Measurements from ENCODE around the gene MRPL12. TPM values are rescaled to one million over a fixed set of nuclear protein-coding genes. Genes with fewer than 3 reads are reported as not detected.

Gene MRPL12
- total and polyA plus RNA-seq, 8 donors = 27.2 to 72.2 (median 35.3) TPM

DNA sequence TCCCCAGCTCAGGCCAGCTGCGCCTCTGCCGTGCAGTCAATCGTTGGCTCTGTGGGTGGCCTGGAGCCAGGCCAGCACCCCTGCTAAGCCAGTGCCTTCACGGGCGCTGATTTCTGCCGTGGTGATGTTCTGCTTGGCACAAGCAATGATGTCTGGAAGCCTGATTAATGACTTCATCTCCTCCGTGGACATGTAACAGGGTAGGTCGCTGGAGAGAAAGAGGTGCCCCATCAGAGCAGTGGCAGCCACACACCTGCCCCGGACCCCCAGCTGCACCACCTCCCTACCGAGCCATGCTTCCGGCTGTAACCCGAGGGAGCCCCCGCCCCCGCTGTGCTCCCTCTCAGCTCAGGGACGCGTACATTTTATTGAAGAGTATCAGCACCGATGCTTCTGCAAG lies 21.5 kb upstream of the MRPL12 start:
- H3K4me3 ChIP-seq = no peak overlapping the region
- no peak for TF ChIP-seq CTCF (IDR thresholded peaks at IDR 0.05)

DNA sequence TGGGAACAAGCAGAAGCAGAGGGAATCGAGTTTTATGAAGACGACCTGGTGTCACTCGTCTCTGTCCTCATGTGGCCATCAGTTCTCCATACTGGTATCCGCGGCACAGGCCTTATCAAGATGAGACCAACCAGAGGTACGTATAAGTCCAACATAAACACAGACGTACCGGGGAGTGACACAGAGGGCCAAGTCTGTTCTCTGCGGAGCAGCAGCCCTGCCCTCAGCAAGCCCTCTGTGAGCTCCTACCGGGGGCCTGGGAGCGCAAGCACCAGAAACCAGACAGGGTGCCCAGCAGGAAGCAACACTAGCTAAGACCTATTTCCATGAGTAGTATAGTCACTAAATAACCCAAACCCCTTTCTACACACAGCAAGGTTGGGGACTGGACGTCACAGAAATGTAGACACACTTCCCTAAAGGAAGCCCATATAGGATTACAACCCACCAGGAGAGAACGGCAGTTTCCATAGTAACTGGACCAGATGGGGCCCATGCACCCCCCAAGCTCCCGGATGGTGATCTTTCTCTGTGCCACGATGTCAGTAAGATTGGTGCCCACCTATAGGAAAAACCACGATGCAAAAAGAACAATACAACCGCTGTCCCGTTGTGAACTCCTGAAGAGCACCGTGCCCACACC lies 20.5 kb upstream of the MRPL12 start:
- DNase-seq (no peak), ATAC-seq (no peak)
- Histone ChIP-seq H3K27ac (peak overlapping the region in 1 of 2 donors; percentile 87), H3K36me3 (peaks cover 0 to 38% of the 10 kb centered on the region in 2 donors), H3K4me1 (peaks cover 14 to 34% of the 10 kb centered on the region in 2 donors), H3K9me3 (no peaks in the 10 kb centered on the region), H3K4me3 (peak overlapping the region; percentile 93 to 100), H3K27me3 (no peaks in the 10 kb centered on the region)
- intact Hi-C loops (cut with DNase I) = no loop called here
- TF ChIP-seq CTCF (IDR thresholded peaks at IDR 0.05) = no peak

More for the DNA sequence above, 21.5 kb upstream of the MRPL12 start:
- DNase-seq (no peak), ATAC-seq (no peak)
- no peaks in the 10 kb centered on the region for H3K9me3 ChIP-seq
- H3K4me1 ChIP-seq = peaks cover 14 to 34% of the 10 kb centered on the region in 2 donors
- H3K27ac ChIP-seq = no peak overlapping the region
- H3K27me3 ChIP-seq = no peaks in the 10 kb centered on the region
- H3K36me3 ChIP-seq = peaks cover 0 to 28% of the 10 kb centered on the region in 2 donors
- intact Hi-C loops (cut with DNase I) = no loop called here

GRCh38 chr17:81683208-81683583 lies 20.0 kb upstream of the MRPL12 start:
- H3K4me3 ChIP-seq = peak overlapping the region; percentile 93 to 100
- DNase-seq (no peak), ATAC-seq (peak; percentile 24)
- no peaks in the 10 kb centered on the region for H3K9me3 ChIP-seq
- H3K27me3 ChIP-seq = no peaks in the 10 kb centered on the region
- H3K36me3 ChIP-seq = peaks cover 0 to 43% of the 10 kb centered on the region in 2 donors
- peaks cover 14 to 34% of the 10 kb centered on the region in 2 donors for H3K4me1 ChIP-seq
- TF ChIP-seq CTCF (IDR thresholded peaks at IDR 0.05) = no peak
- H3K27ac ChIP-seq = peak overlapping the region; percentile 73 to 87
- intact Hi-C loops (cut with DNase I) = no loop called here

DNA sequence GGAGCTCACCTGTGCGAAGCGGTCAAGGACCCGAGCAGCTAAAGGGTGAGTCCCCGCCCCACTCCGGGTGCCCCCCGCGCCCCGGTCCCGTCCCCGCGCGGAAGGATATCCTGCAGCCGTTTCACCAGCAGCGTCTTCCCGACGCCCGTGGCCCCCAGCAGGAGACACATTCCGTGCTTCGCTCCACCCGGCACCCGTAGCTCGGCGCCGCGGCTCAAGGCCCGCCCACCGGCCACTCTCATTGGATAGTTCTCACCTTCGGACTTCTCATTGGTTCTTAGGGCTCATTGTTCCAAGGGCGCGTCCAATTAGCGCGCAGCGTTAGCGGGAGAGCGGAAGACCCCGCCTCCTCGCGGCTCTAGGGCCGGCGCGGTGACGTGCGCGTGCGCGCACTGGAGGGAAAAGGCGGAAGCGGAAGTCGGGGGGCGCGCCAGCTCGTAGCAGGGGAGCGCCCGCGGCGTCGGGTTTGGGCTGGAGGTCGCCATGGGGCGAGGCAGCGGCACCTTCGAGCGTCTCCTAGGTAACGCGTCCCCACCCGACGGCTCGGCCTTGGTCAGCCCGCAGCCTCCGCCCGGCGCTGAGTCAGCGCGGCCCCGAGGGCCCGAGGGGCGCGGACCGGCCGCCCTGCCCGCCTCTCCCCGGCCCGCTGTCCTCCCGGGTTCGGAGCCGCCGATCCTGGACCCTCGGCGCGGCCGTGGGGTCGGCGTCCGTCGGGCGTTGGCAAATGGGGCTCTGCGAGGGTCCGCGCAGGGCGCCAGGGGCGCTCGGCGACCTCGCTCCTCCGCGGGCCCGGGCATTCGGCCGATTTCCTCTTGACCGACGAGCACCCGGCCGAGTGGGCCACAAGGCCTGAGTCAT lies 19.4 kb upstream of the MRPL12 start, which contains the start of the genes ARL16 and HGS:
ARL16 (minus strand) TSS at position 214 of the 858 bp plus-strand sequence; CDS start at position 170, 44 bp downstream.
HGS (plus strand) TSS at position 428 of the 858 bp plus-strand sequence; CDS start at position 484, 56 bp downstream.
- peak in 1 of 2 donors; percentile 13 for TF ChIP-seq CTCF (IDR thresholded peaks at IDR 0.05)
- H3K27me3 ChIP-seq = no peaks in the 10 kb centered on the region
- ATAC-seq = peak; percentile 98
- peaks cover 14 to 34% of the 10 kb centered on the region in 2 donors for H3K4me1 ChIP-seq
- H3K36me3 ChIP-seq = peaks cover 0 to 49% of the 10 kb centered on the region in 2 donors
- H3K9me3 ChIP-seq = no peaks in the 10 kb centered on the region
- H3K27ac ChIP-seq = peak within 1 kb of the TSS; percentile 73 to 87
- intact Hi-C loops (cut with DNase I) = no loop called here
- peak; percentile 97 to 100 (median 98) for DNase-seq
- H3K4me3 ChIP-seq = peak within 1 kb of the TSS; percentile 93 to 100

DNA sequence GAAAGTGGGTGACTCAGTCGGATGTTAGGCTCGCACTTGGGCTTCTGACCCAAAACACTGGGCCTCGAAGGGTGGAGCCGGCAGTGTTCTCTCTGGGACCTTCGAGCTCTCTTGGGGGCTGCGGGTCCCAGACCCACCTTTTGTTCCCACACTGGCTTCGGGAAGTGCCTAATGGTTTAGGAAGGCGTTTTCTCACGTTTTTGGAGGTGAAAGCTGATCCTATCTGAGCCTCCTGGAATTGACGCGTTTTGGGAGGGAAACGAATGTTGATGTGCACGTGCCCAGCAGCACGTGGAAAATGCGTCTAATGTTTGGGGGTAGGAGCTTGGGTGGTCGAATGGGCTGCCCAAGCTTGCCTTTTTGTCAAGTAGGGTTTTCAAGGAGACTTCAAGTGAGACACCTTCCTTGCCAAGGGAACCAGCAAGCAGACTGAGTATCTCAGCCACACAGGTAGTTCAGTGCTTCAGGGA lies 18.7 kb upstream of the MRPL12 start:
- ATAC-seq (no peak), DNase-seq (no peak)
- Histone ChIP-seq H3K4me3 (peak overlapping the region; percentile 93 to 100), H3K27ac (peak overlapping the region; percentile 73 to 87), H3K4me1 (peaks cover 14 to 34% of the 10 kb centered on the region in 2 donors), H3K36me3 (peaks cover 0 to 56% of the 10 kb centered on the region in 2 donors), H3K9me3 (no peaks in the 10 kb centered on the region), H3K27me3 (no peaks in the 10 kb centered on the region)
- intact Hi-C loops (cut with DNase I) = no loop called here
- no peak for TF ChIP-seq CTCF (IDR thresholded peaks at IDR 0.05)
